Measurements from ENCODE around the gene RABGAP1. TPM values are rescaled to one million over a fixed set of nuclear protein-coding genes. Genes with fewer than 3 reads are reported as not detected.

The RABGAP1 gene
- total RNA-seq, 1 experiment from 2014 or later: 8.3 TPM

Other genes starting within 250 kb of the RABGAP1 start
- not detected in 2 replicates for gene OR1L4, start 217.0 kb upstream of the RABGAP1 start, total RNA-seq (2014; rRNA removed; shearing (Covaris generic); ENCODE audit: low replicate concordance)
- not detected in 2 replicates for gene OR1L6, start 198.7 kb upstream of the RABGAP1 start, total RNA-seq (2014; rRNA removed; shearing (Covaris generic); ENCODE audit: low replicate concordance)
- not detected in 2 replicates for gene OR5C1, start 152.1 kb upstream of the RABGAP1 start, total RNA-seq (2014; rRNA removed; shearing (Covaris generic); ENCODE audit: low replicate concordance)
- not detected in 2 replicates for gene OR1K1, start 140.9 kb upstream of the RABGAP1 start, total RNA-seq (2014; rRNA removed; shearing (Covaris generic); ENCODE audit: low replicate concordance)
- 30.1 and 31.8 TPM in 2 replicates for gene PDCL, start 112.4 kb upstream of the RABGAP1 start, total RNA-seq (2014; rRNA removed; shearing (Covaris generic); ENCODE audit: low replicate concordance)
- gene RC3H2, start 35.7 kb upstream of the RABGAP1 start, total RNA-seq (2014; rRNA removed; shearing (Covaris generic); ENCODE audit: low replicate concordance): 9.8 and 26.6 TPM in 2 replicates
- gene ZBTB6, start 27.7 kb upstream of the RABGAP1 start, total RNA-seq (2014; rRNA removed; shearing (Covaris generic); ENCODE audit: low replicate concordance): 2.3 and 6.1 TPM in 2 replicates
- 0.17 and 1.7 TPM in 2 replicates for gene ZBTB26, start 9.5 kb upstream of the RABGAP1 start, total RNA-seq (2014; rRNA removed; shearing (Covaris generic); ENCODE audit: low replicate concordance)
- not detected in 2 replicates for gene GPR21, start 92.6 kb downstream of the RABGAP1 start, total RNA-seq (2014; rRNA removed; shearing (Covaris generic); ENCODE audit: low replicate concordance)